IPS-20b (cell line): ENCODE data around the gene ST3GAL4.
A peak's percentile ranks its signal among the peaks of the same experiment; 100 is the strongest.

Source experiments
- H3K27ac ChIP-seq: one replicate; pipeline ENCODE4 v1.5.1; 2013; ENCODE audit warnings: low read length
- H3K27me3 ChIP-seq: 2 replicates; pipeline ENCODE4 v1.6.1; 2013; ENCODE audit warnings: mild to moderate bottlenecking, low read length, inconsistent platforms; ENCODE audit not compliant: insufficient read depth
- H3K36me3 ChIP-seq: 2 replicates; pipeline ENCODE4 v1.6.1; 2013; ENCODE audit warnings: low read depth, mild to moderate bottlenecking, inconsistent platforms, low read length, moderate library complexity; ENCODE audit not compliant: insufficient read depth
- H3K4me1 ChIP-seq: 2 replicates; pipeline ENCODE4 v1.6.1; 2013; ENCODE audit warnings: mild to moderate bottlenecking, control low read depth, inconsistent platforms, low read length, moderate library complexity; ENCODE audit not compliant: insufficient read depth
- H3K4me3 ChIP-seq: 2 replicates; pipeline ENCODE4 v1.5.1; 2013; ENCODE audit warnings: mild to moderate bottlenecking, low read length, inconsistent platforms
- H3K9ac ChIP-seq: 2 replicates; pipeline ENCODE4 v1.6.1; 2013; ENCODE audit warnings: low read depth, mild to moderate bottlenecking, inconsistent platforms, low read length, moderate library complexity
- H3K9me3 ChIP-seq: 2 replicates; pipeline ENCODE4 v1.6.1; 2013; ENCODE audit warnings: mild to moderate bottlenecking, low read depth, low read length, inconsistent platforms; ENCODE audit not compliant: insufficient read depth

ST3GAL4 gene

DNA sequence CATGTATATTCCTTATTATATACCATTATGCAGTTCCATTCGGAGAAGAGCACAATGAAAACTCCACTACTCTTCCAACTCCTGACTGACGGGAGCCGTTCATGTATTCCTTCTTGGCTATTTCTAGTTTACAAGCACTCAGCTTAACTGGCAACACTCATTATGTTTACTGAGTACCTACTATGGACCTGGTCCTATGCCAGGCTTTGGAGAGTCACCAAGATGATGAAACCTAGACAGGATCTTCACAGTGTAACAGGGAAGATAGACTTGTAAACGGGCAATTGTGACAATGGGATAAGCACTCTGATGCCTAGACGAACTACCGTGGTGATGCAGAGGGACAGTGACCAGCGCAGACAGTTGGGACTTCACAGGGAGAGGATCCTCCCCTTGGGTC lies 22.3 kb upstream of the ST3GAL4 start:
- 0 out of 2 replicates have a peak, but pooled peaks cover 3% of the 10 kb centered on the region for H3K36me3 ChIP-seq
- no peaks in the 10 kb centered on the region for H3K27me3 ChIP-seq
- H3K4me1 ChIP-seq = peaks cover 9% of the 10 kb centered on the region; the same call in 1 of the 2 replicates
- no peak overlapping the region for H3K4me3 ChIP-seq
- H3K27ac ChIP-seq = no peak overlapping the region
- H3K9ac ChIP-seq = no peak overlapping the region
- no peaks in the 10 kb centered on the region for H3K9me3 ChIP-seq

DNA sequence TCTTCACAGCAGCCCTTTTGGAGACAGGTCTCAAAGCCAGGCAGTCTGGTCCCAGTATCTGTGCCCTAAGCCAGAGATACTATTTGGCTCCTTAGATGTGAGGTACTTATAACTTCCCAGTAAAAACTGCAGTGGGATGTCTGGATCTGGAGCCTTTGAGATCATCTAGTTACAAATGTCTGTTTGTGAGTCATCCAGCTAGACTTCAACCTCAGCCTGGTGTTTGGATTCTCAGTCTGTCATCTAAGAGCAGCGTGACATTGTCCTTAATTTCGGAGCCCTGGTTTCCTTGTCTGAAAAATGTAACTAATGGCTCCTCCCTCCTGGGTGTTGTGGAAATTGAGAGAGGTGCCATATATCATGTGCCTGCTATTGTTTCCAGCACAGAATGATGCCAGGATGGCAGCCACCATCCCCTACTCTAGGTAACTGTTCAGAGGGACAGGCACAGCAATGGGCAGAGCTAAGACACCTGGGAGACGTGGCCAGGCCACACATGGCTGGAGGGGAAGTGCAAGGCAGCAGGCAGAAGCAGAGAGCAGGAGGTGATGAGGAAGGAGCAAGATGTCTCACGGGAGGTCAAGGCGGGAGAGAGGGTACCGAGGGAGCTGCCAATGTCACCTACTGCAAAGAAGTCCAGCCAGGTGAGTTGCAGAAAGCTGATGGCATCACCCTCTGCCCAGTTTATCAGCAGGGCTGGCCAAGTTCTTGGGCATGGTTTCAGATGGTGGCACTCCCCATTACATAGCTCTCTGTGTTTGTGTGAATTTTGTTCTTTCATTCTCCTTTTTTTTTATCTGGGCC lies 20.6 kb upstream of the ST3GAL4 start:
- no peak overlapping the region for H3K4me3 ChIP-seq
- peaks cover 3% of the 10 kb centered on the region; the same call in 1 of the 2 replicates for H3K36me3 ChIP-seq
- peaks cover 9% of the 10 kb centered on the region; the same call in 1 of the 2 replicates for H3K4me1 ChIP-seq
- H3K9ac ChIP-seq = no peak overlapping the region
- H3K27me3 ChIP-seq = no peaks in the 10 kb centered on the region
- no peaks in the 10 kb centered on the region for H3K9me3 ChIP-seq
- no peak overlapping the region for H3K27ac ChIP-seq

- no peak overlapping the region for H3K9ac ChIP-seq
- no peaks in the 10 kb centered on the region for H3K9me3 ChIP-seq
- no peak overlapping the region for H3K27ac ChIP-seq
- no peak overlapping the region for H3K4me3 ChIP-seq
- H3K27me3 ChIP-seq = no peaks in the 10 kb centered on the region
- H3K36me3 ChIP-seq = peaks cover 4% of the 10 kb centered on the region; the same call in 1 of the 2 replicates
- peaks cover 9% of the 10 kb centered on the region; the same call in 1 of the 2 replicates for H3K4me1 ChIP-seq
These were observed 20.1 kb upstream of the ST3GAL4 start for GRCh38 chr11:126335463-126335760.

- Histone ChIP-seq H3K9ac (no peak overlapping the region), H3K27ac (no peak overlapping the region), H3K27me3 (no peaks in the 10 kb centered on the region), H3K4me1 (peaks cover 9% of the 10 kb centered on the region; the same call in 1 of the 2 replicates), H3K4me3 (no peak overlapping the region), H3K36me3 (peaks cover 11% of the 10 kb centered on the region; the same call in 1 of the 2 replicates), H3K9me3 (no peaks in the 10 kb centered on the region)
These were observed 19.3 kb upstream of the ST3GAL4 start for GRCh38 chr11:126336138-126336541.

DNA sequence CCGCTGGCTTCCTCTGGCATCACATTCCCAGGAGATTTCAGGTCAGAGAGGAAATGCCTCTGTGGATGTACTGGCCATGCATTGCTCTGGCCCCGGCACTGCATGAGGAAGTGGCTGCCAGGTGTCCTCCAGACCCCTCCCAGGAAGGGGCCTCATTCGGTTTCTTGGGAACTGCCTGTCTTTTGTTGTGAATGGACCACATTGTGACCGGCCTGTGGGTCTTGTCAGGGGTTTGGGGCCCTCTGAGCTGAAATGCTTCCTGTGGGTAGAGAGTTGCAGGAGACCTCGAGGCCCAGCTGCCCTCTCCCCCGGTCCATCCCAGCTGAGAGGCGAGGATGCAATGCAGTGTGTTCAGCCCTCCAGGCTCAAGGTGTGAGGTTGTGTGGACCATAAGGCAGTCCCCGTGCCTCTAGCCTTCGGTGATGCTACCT lies 18.8 kb upstream of the ST3GAL4 start:
- Histone ChIP-seq H3K36me3 (peaks cover 16% of the 10 kb centered on the region; the same call in 1 of the 2 replicates), H3K4me3 (no peak overlapping the region), H3K9me3 (no peaks in the 10 kb centered on the region), H3K4me1 (peaks cover 9% of the 10 kb centered on the region; the same call in 1 of the 2 replicates), H3K9ac (peak overlapping the region; percentile 21; the same call in 1 of the 2 replicates), H3K27ac (no peak overlapping the region), H3K27me3 (no peaks in the 10 kb centered on the region)

DNA sequence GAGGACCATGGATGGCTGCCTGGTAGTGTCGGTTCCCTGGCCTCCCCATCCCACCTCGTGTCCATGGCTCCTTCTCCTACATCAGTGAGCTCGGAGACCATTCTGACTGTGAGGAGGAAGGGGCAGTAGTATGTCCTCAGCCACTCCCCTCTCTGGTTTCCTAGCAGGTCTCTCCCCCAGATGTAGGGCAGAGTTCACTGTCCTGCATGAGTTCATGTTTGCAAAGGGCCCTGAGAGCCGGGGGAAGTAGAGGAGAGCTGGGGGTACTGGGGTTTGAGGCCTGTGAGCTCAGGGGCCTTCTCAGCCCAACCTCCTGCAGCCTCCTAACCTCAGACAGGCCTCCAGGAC lies 18.4 kb upstream of the ST3GAL4 start:
- peaks cover 9% of the 10 kb centered on the region; the same call in 1 of the 2 replicates for H3K4me1 ChIP-seq
- H3K9ac ChIP-seq = peak overlapping the region; percentile 21; the same call in 1 of the 2 replicates
- peaks cover 18% of the 10 kb centered on the region; the same call in 1 of the 2 replicates for H3K36me3 ChIP-seq
- H3K4me3 ChIP-seq = no peak overlapping the region
- no peak overlapping the region for H3K27ac ChIP-seq
- no peaks in the 10 kb centered on the region for H3K27me3 ChIP-seq
- no peaks in the 10 kb centered on the region for H3K9me3 ChIP-seq

GRCh38 chr11:126337474-126338241 lies 17.8 kb upstream of the ST3GAL4 start:
- Histone ChIP-seq H3K27ac (no peak overlapping the region), H3K4me3 (no peak overlapping the region), H3K9ac (no peak overlapping the region; the same call in 1 of the 2 replicates), H3K4me1 (peaks cover 9% of the 10 kb centered on the region; the same call in 1 of the 2 replicates), H3K36me3 (peaks cover 23% of the 10 kb centered on the region; the same call in 1 of the 2 replicates), H3K9me3 (no peaks in the 10 kb centered on the region), H3K27me3 (no peaks in the 10 kb centered on the region)

GRCh38 chr11:126338346-126339055 lies 17.0 kb upstream of the ST3GAL4 start:
- Histone ChIP-seq H3K27me3 (no peaks in the 10 kb centered on the region), H3K27ac (no peak overlapping the region), H3K9ac (no peak overlapping the region), H3K9me3 (no peaks in the 10 kb centered on the region), H3K36me3 (peaks cover 24% of the 10 kb centered on the region; the same call in 1 of the 2 replicates), H3K4me1 (peaks cover 9% of the 10 kb centered on the region; the same call in 1 of the 2 replicates), H3K4me3 (no peak overlapping the region)

- Histone ChIP-seq H3K36me3 (peaks cover 28% of the 10 kb centered on the region; the same call in 1 of the 2 replicates), H3K27ac (no peak overlapping the region), H3K27me3 (no peaks in the 10 kb centered on the region), H3K9ac (no peak overlapping the region), H3K4me1 (peaks cover 9% of the 10 kb centered on the region; the same call in 1 of the 2 replicates), H3K4me3 (no peak overlapping the region), H3K9me3 (no peaks in the 10 kb centered on the region)
These were observed 16.2 kb upstream of the ST3GAL4 start for GRCh38 chr11:126339073-126339862.

- Histone ChIP-seq H3K36me3 (peaks cover 28% of the 10 kb centered on the region; the same call in 1 of the 2 replicates), H3K27me3 (no peaks in the 10 kb centered on the region), H3K9me3 (no peaks in the 10 kb centered on the region), H3K4me1 (peaks cover 12% of the 10 kb centered on the region; the same call in 1 of the 2 replicates), H3K9ac (no peak overlapping the region), H3K4me3 (no peak overlapping the region), H3K27ac (no peak overlapping the region)
These were observed 15.5 kb upstream of the ST3GAL4 start for GRCh38 chr11:126339863-126340434.
